Progenitor cell of endocrine pancreas (in vitro differentiated cells): Measurements from ENCODE around the gene BTK. TPM values are rescaled to one million over a fixed set of nuclear protein-coding genes. Genes with fewer than 3 reads are reported as not detected.
A peak's percentile ranks its signal among the peaks of the same experiment; 100 is the strongest.

Experiments used
- DNase-seq: peaks from one replicate; pipeline ENCODE4 v3.0.0; 2021; ENCODE audit warnings: low spot score; ENCODE audit not compliant: unreplicated experiment
- H3K27ac Mint-ChIP-seq: 2 replicates; pipeline ENCODE4 v1.8.0; 2021; ENCODE audit warnings: mild to moderate bottlenecking, moderate library complexity, mixed read lengths
- H3K27me3 Mint-ChIP-seq: 2 replicates; pipeline ENCODE4 v1.8.0; 2021; ENCODE audit warnings: mixed read lengths
- H3K36me3 Mint-ChIP-seq: 2 replicates; pipeline ENCODE4 v1.8.0; 2022; ENCODE audit warnings: mixed read lengths; ENCODE audit not compliant: insufficient read depth
- H3K4me1 Mint-ChIP-seq: 2 replicates; pipeline ENCODE4 v1.8.0; 2021; ENCODE audit warnings: low read depth, mixed read lengths
- H3K4me3 Mint-ChIP-seq: 2 replicates; pipeline ENCODE4 v1.8.0; 2021; ENCODE audit warnings: low read depth, mild to moderate bottlenecking, moderate library complexity, mixed read lengths
- H3K9me3 Mint-ChIP-seq: 2 replicates; pipeline ENCODE4 v1.8.0; 2021; ENCODE audit warnings: low read depth, mixed read lengths
- total RNA-seq: library from RNA; stranded (reverse); gene quantifications from 2 replicates; pipeline ENCODE4 v1.2.1, GENCODE V29; 2021
- TF ChIP-seq, protein P1 (sequence below): fragments of 200-600 bp; sonication (generic); IDR thresholded peaks from one replicate; pipeline ENCODE4 v1.5.0; 2021; ENCODE audit warnings: antibody characterized with exemption, mild to moderate bottlenecking; ENCODE audit not compliant: unreplicated experiment

The BTK gene
- total RNA-seq, 1 donor from 2014 or later = not detected

DNA sequence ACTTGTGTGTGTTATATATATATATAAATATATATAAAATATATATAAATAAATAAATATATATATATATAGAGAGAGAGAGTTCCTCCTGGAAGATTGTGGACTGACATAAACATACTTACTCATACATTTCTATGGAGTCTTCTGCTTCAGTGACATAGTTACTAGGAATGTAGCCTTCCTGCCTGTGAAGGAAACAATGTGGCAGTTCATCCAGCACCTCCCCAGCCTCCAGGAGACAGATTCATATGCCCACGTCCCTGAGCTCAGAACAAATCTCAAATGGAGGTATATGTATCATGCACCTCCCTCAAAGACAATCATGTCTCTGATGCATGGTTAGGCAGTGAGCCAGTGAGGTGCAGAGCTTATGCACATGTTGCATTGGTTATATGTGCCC, 26.0 kb downstream of the BTK start:
- Mint-ChIP-seq H3K27ac (no peak overlapping the region), H3K27me3 (no peaks in the 10 kb centered on the region), H3K4me1 (peaks cover 2% of the 10 kb centered on the region), H3K4me3 (no peak overlapping the region), H3K9me3 (peaks cover 20% of the 10 kb centered on the region), H3K36me3 (no peaks in the 10 kb centered on the region)
- TF ChIP-seq, protein P1, sequence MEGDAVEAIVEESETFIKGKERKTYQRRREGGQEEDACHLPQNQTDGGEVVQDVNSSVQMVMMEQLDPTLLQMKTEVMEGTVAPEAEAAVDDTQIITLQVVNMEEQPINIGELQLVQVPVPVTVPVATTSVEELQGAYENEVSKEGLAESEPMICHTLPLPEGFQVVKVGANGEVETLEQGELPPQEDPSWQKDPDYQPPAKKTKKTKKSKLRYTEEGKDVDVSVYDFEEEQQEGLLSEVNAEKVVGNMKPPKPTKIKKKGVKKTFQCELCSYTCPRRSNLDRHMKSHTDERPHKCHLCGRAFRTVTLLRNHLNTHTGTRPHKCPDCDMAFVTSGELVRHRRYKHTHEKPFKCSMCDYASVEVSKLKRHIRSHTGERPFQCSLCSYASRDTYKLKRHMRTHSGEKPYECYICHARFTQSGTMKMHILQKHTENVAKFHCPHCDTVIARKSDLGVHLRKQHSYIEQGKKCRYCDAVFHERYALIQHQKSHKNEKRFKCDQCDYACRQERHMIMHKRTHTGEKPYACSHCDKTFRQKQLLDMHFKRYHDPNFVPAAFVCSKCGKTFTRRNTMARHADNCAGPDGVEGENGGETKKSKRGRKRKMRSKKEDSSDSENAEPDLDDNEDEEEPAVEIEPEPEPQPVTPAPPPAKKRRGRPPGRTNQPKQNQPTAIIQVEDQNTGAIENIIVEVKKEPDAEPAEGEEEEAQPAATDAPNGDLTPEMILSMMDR = no peak
- DNase-seq = no peak

GRCh38 chrX:101357166-101357795, 28.7 kb downstream of the BTK start:
- H3K4me3 Mint-ChIP-seq = no peak overlapping the region
- peaks cover 8% of the 10 kb centered on the region for H3K4me1 Mint-ChIP-seq
- no peak for DNase-seq
- H3K9me3 Mint-ChIP-seq = peaks cover 19% of the 10 kb centered on the region
- TF ChIP-seq, protein P1 = peak; percentile 41
- H3K36me3 Mint-ChIP-seq = no peaks in the 10 kb centered on the region
- H3K27ac Mint-ChIP-seq = no peak overlapping the region
- no peaks in the 10 kb centered on the region for H3K27me3 Mint-ChIP-seq

GRCh38 chrX:101349193-101349562, 36.8 kb downstream of the BTK start:
- peak overlapping the region; percentile 91 for H3K27ac Mint-ChIP-seq
- TF ChIP-seq, protein P1 = no peak
- H3K4me1 Mint-ChIP-seq = peaks cover 6% of the 10 kb centered on the region
- DNase-seq = no peak
- H3K36me3 Mint-ChIP-seq = no peaks in the 10 kb centered on the region
- H3K4me3 Mint-ChIP-seq = peak overlapping the region; percentile 89
- peaks cover 9% of the 10 kb centered on the region for H3K9me3 Mint-ChIP-seq
- H3K27me3 Mint-ChIP-seq = no peaks in the 10 kb centered on the region

DNA sequence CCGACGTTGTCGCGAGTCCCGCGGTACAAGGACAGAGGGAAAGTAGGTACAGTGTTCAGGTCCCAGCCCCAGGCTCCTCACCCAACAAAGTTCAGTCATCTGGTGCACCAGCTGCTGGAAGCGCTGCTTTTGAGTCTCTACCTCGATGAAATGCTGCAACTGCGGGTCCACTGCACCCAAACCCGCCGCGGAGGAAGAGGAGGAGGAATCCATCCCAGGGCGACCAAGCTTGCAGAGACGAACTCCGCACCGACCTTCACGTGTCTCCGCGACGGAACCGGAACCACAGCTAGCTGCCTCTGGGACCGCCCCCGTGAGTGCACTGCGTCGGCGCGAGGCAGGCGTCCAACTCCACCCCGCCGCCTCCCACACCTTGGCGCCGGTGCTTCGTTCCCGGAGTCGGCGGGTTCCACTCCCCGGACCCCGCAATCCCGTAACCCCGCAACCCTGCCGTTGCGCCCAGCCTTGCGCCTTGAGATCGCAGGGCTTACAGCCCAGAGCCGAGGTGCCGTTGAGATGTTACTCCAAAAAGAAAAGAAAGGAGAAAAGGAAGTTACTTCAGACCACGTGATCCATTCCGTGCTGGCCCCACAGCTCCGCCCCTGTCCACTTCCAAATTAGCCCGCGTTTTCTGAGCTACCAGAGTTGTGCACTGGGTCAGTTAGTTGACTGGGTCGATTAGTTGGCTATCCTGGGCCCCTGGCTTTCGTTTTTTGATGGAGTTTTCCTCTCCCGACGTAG, 37.4 kb downstream of the BTK start, which contains the start of gene TIMM8A:
TSS of gene TIMM8A (minus strand) at position 291 of the 741 bp plus-strand sequence. CDS start at position 213, 78 bp downstream.
- TF ChIP-seq, protein P1 = no peak
- H3K4me1 Mint-ChIP-seq = peaks cover 4% of the 10 kb centered on the region
- H3K27ac Mint-ChIP-seq = peak within 1 kb of the TSS; percentile 91
- H3K4me3 Mint-ChIP-seq = peak within 1 kb of the TSS; percentile 89
- no peaks in the 10 kb centered on the region for H3K27me3 Mint-ChIP-seq
- H3K36me3 Mint-ChIP-seq = peaks cover 1% of the 10 kb centered on the region
- peaks cover 11% of the 10 kb centered on the region for H3K9me3 Mint-ChIP-seq
- peak; percentile 26 for DNase-seq

DNA sequence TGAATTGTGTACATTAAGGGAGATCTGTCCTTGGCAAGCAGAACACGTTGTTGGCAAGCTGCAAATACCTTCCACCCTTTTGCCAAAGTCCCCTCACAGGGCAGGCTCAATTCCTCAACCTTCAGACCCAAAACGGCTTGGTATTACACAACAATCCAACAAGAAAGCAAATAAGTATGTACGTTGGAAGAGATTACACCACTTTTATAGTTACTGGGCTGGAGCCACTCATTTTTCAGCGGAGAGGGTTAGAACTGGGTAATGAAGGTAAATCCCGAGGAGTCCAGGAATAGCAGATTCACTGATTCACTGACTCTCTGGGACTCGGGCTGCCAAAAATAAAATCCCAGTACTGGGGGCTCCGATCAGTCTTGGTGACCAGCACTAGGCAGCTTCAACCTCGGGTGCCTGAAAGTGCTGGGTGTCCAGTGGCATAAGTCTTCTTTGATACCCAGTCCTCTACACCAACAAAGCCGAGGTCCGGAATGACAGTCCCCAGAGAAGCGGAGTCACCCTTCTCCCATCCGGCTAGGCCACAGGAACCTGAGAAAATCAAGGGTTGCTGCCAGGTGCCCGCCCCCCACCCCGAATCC, 38.0 kb downstream of the BTK start:
- Mint-ChIP-seq H3K4me3 (peak overlapping the region; percentile 89), H3K9me3 (peaks cover 9% of the 10 kb centered on the region), H3K27ac (no peak overlapping the region), H3K27me3 (no peaks in the 10 kb centered on the region), H3K4me1 (peaks cover 4% of the 10 kb centered on the region), H3K36me3 (peaks cover 1% of the 10 kb centered on the region)
- TF ChIP-seq, protein P1 = no peak
- no peak for DNase-seq
